HEK293 (cell line): Measurements from ENCODE around the gene ARHGAP28.

ENCODE experiments used
- GLI4 ChIP-seq: fragments of 450-650 bp; formaldehyde crosslinking; IDR thresholded peaks from 2 replicates; pipeline ENCODE4 v1.5.1; 2016; ENCODE audit warnings: missing biosample characterization, missing genetic modification characterization
- HOXA7 ChIP-seq: sonication (generic); formaldehyde crosslinking; IDR thresholded peaks from 2 replicates; pipeline ENCODE4 v1.8.1; 2022; ENCODE audit warnings: missing genetic modification reagents, borderline replicate concordance
- HOXD13 ChIP-seq: sonication (generic); formaldehyde crosslinking; IDR thresholded peaks from 2 replicates; pipeline ENCODE4 v1.8.0; 2022; ENCODE audit warnings: missing genetic modification reagents, borderline replicate concordance
- IKZF3 ChIP-seq: fragments of 450-650 bp; IDR thresholded peaks from 2 replicates; pipeline ENCODE4 v1.5.0; 2018; ENCODE audit warnings: missing biosample characterization, mild to moderate bottlenecking, missing genetic modification characterization, moderate library complexity
- OVOL3 ChIP-seq: fragments of 450-650 bp; formaldehyde crosslinking; IDR thresholded peaks from 2 replicates; pipeline ENCODE4 v1.5.1; 2016; ENCODE audit warnings: missing biosample characterization, missing genetic modification characterization
- PRDM1 ChIP-seq: fragments of 450-650 bp; formaldehyde crosslinking; IDR thresholded peaks from 2 replicates; pipeline ENCODE4; 2016; ENCODE audit warnings: missing biosample characterization, missing genetic modification characterization
- REPIN1 ChIP-seq: fragments of 450-650 bp; formaldehyde crosslinking; IDR thresholded peaks from 2 replicates; pipeline ENCODE4 v1.5.1; 2017; ENCODE audit warnings: missing biosample characterization, missing genetic modification characterization, low read depth
- ZBTB7A ChIP-seq: fragments of 450-650 bp; formaldehyde crosslinking; IDR thresholded peaks from 2 replicates; pipeline ENCODE4 v1.5.1; 2016; ENCODE audit warnings: low read depth, missing biosample characterization, missing genetic modification characterization
- ZFHX2 ChIP-seq: fragments of 450-650 bp; formaldehyde crosslinking; conservative IDR thresholded peaks from 2 replicates; pipeline ENCODE4 v1.5.1; 2016; ENCODE audit warnings: missing biosample characterization, missing genetic modification characterization
- ZNF155 ChIP-seq: fragments of 450-650 bp; formaldehyde crosslinking; IDR thresholded peaks from 2 replicates; pipeline ENCODE4 v1.5.1; 2016; ENCODE audit warnings: missing biosample characterization, missing genetic modification characterization
- ZNF2 ChIP-seq: fragments of 450-650 bp; formaldehyde crosslinking; IDR thresholded peaks from 2 replicates; pipeline ENCODE4 v1.5.1; 2016; ENCODE audit warnings: missing biosample characterization, missing genetic modification characterization
- ZNF221 ChIP-seq: fragments of 450-650 bp; formaldehyde crosslinking; IDR thresholded peaks from 2 replicates; pipeline ENCODE4 v1.5.1; 2017; ENCODE audit warnings: missing biosample characterization, missing genetic modification characterization, borderline replicate concordance
- ZNF404 ChIP-seq: fragments of 450-650 bp; formaldehyde crosslinking; IDR thresholded peaks from 2 replicates; pipeline ENCODE4 v1.5.1; 2017; ENCODE audit warnings: missing biosample characterization, missing genetic modification characterization
- ZNF48 ChIP-seq: fragments of 450-650 bp; formaldehyde crosslinking; IDR thresholded peaks from 2 replicates; pipeline ENCODE4 v1.5.1; 2016; ENCODE audit warnings: missing biosample characterization, missing genetic modification characterization
- ZNF544 ChIP-seq: fragments of 450-650 bp; formaldehyde crosslinking; IDR thresholded peaks from 2 replicates; pipeline ENCODE4 v1.5.0; 2017; ENCODE audit warnings: missing biosample characterization, missing genetic modification characterization
- ZNF561 ChIP-seq: fragments of 450-650 bp; IDR thresholded peaks from 2 replicates; pipeline ENCODE4 v1.5.1; 2018; ENCODE audit warnings: missing biosample characterization, missing genetic modification characterization, borderline replicate concordance
- ZNF701 ChIP-seq: fragments of 450-650 bp; formaldehyde crosslinking; IDR thresholded peaks from 2 replicates; pipeline ENCODE4 v1.5.1; 2016; ENCODE audit warnings: missing biosample characterization, missing genetic modification characterization
- ZNF791 ChIP-seq: fragments of 450-650 bp; formaldehyde crosslinking; IDR thresholded peaks from 2 replicates; pipeline ENCODE4 v1.5.1; 2016; ENCODE audit warnings: missing biosample characterization, missing genetic modification characterization
- ZSCAN23 ChIP-seq: fragments of 450-650 bp; formaldehyde crosslinking; IDR thresholded peaks from 2 replicates; pipeline ENCODE4 v1.5.1; 2016; ENCODE audit warnings: missing biosample characterization, missing genetic modification characterization
- TF ChIP-seq, protein P1 (sequence below): fragments of 450-650 bp; formaldehyde crosslinking; IDR thresholded peaks from 2 replicates; pipeline ENCODE4; 2016; ENCODE audit warnings: missing biosample characterization, missing genetic modification characterization
- TF ChIP-seq, protein P2 (sequence below): fragments of 450-650 bp; formaldehyde crosslinking; IDR thresholded peaks from 2 replicates; pipeline ENCODE4 v1.5.1; 2017; ENCODE audit warnings: missing biosample characterization, missing genetic modification characterization
- TF ChIP-seq, protein P3 (sequence below): fragments of 450-650 bp; formaldehyde crosslinking; IDR thresholded peaks from 2 replicates; pipeline ENCODE4 v1.5.1; 2017; ENCODE audit warnings: missing biosample characterization, missing genetic modification characterization
- TF ChIP-seq, protein P4 (sequence below): fragments of 450-650 bp; formaldehyde crosslinking; IDR thresholded peaks from 2 replicates; pipeline ENCODE4 v1.5.1; 2017; ENCODE audit warnings: missing biosample characterization, mild to moderate bottlenecking, missing genetic modification characterization, moderate library complexity
- TF ChIP-seq, protein P5 (sequence below): sonication (generic); formaldehyde crosslinking; IDR thresholded peaks from 2 replicates; pipeline ENCODE4 v1.8.1; 2022; ENCODE audit warnings: mild to moderate bottlenecking, moderate library complexity, missing genetic modification reagents
- TF ChIP-seq, protein P6 (sequence below): fragments of 450-650 bp; formaldehyde crosslinking; IDR thresholded peaks from 2 replicates; pipeline ENCODE4 v1.5.1; 2016; ENCODE audit warnings: missing biosample characterization, missing genetic modification characterization

The ARHGAP28 gene

DNA sequence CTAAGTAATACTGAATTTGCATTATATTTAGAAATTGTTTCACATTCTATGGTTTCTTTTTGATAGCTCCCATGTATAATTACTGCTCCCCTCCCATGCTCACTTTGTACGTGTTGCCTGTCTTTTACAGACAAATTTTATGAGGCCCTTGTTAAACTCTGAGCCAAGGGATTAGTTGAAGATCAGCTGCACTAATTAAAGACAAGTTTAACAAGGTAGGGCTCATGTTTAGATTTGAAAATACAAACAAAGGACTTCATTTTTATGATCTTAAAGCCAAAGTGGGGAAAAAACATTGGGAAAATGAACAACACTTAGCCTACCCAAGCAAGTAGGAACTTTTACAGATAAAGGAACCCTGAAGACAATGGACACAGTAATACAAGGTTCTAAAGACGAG, 46.2 kb downstream of the ARHGAP28 start (continued):
- TF ChIP-seq, protein P1, sequence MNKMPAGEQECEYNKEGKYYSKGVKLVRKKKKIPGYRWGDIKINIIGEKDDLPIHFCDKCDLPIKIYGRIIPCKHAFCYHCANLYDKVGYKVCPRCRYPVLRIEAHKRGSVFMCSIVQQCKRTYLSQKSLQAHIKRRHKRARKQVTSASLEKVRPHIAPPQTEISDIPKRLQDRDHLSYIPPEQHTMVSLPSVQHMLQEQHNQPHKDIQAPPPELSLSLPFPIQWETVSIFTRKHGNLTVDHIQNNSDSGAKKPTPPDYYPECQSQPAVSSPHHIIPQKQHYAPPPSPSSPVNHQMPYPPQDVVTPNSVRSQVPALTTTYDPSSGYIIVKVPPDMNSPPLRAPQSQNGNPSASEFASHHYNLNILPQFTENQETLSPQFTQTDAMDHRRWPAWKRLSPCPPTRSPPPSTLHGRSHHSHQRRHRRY (tag by site-specific recombination), result no peak
- TF ChIP-seq REPIN1 (tag by site-specific recombination), result no peak
- TF ChIP-seq ZSCAN23 (tag by site-specific recombination), result no peak
- TF ChIP-seq PRDM1, result no peak
- no peak for TF ChIP-seq ZNF404
- no peak for TF ChIP-seq ZBTB7A (tag by site-specific recombination)
- no peak for TF ChIP-seq HOXA7
- TF ChIP-seq, protein P2, sequence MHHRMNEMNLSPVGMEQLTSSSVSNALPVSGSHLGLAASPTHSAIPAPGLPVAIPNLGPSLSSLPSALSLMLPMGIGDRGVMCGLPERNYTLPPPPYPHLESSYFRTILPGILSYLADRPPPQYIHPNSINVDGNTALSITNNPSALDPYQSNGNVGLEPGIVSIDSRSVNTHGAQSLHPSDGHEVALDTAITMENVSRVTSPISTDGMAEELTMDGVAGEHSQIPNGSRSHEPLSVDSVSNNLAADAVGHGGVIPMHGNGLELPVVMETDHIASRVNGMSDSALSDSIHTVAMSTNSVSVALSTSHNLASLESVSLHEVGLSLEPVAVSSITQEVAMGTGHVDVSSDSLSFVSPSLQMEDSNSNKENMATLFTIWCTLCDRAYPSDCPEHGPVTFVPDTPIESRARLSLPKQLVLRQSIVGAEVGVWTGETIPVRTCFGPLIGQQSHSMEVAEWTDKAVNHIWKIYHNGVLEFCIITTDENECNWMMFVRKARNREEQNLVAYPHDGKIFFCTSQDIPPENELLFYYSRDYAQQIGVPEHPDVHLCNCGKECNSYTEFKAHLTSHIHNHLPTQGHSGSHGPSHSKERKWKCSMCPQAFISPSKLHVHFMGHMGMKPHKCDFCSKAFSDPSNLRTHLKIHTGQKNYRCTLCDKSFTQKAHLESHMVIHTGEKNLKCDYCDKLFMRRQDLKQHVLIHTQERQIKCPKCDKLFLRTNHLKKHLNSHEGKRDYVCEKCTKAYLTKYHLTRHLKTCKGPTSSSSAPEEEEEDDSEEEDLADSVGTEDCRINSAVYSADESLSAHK (tag by site-specific recombination), result peak; percentile 86
- TF ChIP-seq ZNF791, result no peak
- no peak for TF ChIP-seq GLI4 (tag by site-specific recombination)
- TF ChIP-seq HOXD13 (CRISPR knock-in tag), result no peak
- TF ChIP-seq, protein P3, sequence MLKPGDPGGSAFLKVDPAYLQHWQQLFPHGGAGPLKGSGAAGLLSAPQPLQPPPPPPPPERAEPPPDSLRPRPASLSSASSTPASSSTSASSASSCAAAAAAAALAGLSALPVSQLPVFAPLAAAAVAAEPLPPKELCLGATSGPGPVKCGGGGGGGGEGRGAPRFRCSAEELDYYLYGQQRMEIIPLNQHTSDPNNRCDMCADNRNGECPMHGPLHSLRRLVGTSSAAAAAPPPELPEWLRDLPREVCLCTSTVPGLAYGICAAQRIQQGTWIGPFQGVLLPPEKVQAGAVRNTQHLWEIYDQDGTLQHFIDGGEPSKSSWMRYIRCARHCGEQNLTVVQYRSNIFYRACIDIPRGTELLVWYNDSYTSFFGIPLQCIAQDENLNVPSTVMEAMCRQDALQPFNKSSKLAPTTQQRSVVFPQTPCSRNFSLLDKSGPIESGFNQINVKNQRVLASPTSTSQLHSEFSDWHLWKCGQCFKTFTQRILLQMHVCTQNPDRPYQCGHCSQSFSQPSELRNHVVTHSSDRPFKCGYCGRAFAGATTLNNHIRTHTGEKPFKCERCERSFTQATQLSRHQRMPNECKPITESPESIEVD, result peak; percentile 91
- TF ChIP-seq ZNF2, result no peak
- TF ChIP-seq, protein P4, sequence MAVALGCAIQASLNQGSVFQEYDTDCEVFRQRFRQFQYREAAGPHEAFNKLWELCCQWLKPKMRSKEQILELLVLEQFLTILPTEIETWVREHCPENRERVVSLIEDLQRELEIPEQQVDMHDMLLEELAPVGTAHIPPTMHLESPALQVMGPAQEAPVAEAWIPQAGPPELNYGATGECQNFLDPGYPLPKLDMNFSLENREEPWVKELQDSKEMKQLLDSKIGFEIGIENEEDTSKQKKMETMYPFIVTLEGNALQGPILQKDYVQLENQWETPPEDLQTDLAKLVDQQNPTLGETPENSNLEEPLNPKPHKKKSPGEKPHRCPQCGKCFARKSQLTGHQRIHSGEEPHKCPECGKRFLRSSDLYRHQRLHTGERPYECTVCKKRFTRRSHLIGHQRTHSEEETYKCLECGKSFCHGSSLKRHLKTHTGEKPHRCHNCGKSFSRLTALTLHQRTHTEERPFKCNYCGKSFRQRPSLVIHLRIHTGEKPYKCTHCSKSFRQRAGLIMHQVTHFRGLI (tag by site-specific recombination), result peak; percentile 82
- TF ChIP-seq, protein P5, sequence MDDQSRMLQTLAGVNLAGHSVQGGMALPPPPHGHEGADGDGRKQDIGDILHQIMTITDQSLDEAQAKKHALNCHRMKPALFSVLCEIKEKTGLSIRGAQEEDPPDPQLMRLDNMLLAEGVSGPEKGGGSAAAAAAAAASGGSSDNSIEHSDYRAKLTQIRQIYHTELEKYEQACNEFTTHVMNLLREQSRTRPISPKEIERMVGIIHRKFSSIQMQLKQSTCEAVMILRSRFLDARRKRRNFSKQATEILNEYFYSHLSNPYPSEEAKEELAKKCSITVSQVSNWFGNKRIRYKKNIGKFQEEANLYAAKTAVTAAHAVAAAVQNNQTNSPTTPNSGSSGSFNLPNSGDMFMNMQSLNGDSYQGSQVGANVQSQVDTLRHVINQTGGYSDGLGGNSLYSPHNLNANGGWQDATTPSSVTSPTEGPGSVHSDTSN (CRISPR knock-in tag), result no peak
- TF ChIP-seq IKZF3, result peak; percentile 79
- 0 out of 2 replicates have a peak, but pooled peaks have one; percentile 56 for TF ChIP-seq ZNF561 (tag by site-specific recombination)
- TF ChIP-seq ZNF701 (tag by site-specific recombination), result no peak
- TF ChIP-seq ZNF48, result no peak
- peak; percentile 52; the same call in 1 of the 2 replicates for TF ChIP-seq OVOL3 (tag by site-specific recombination)
- TF ChIP-seq, protein P6, sequence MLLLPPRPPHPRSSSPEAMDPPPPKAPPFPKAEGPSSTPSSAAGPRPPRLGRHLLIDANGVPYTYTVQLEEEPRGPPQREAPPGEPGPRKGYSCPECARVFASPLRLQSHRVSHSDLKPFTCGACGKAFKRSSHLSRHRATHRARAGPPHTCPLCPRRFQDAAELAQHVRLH (tag by site-specific recombination), result 0 out of 2 replicates have a peak, but pooled peaks have one; percentile 46
- no peak for TF ChIP-seq ZNF221 (tag by site-specific recombination)
- TF ChIP-seq ZFHX2, result no peak
- TF ChIP-seq ZNF544 (tag by site-specific recombination), result no peak
- TF ChIP-seq ZNF155, result no peak
